SHP77 (cell line): Measurements from ENCODE around the gene SNX24.
"Not testable (repeated sequence)": the region's sequence is repeated elsewhere in the genome, so short reads cannot be mapped to it uniquely, and the experiment has no call there.

Experiments
- DNase-seq, 2 experiments: peaks; one replicate each; lab custom pipeline; 2025; lab: John Stamatoyannopoulos, UW

Gene SNX24

GRCh38 chr5:122965111-122965510, 119.7 kb downstream of the SNX24 start:
- DNase-seq = no peak

- no peak for DNase-seq
These were observed 121.7 kb downstream of the SNX24 start for GRCh38 chr5:122967085-122967484.

GRCh38 chr5:122967625-122968024, 122.2 kb downstream of the SNX24 start:
- no peak for DNase-seq

- not testable (repeated sequence) for DNase-seq
These were observed 122.6 kb downstream of the SNX24 start for GRCh38 chr5:122968056-122968455.

GRCh38 chr5:122971333-122971732, 125.9 kb downstream of the SNX24 start:
- no peak for DNase-seq

- no peak for DNase-seq
These were observed 127.5 kb downstream of the SNX24 start for GRCh38 chr5:122972877-122973276.

- DNase-seq = not testable (repeated sequence)
These were observed 128.3 kb downstream of the SNX24 start for GRCh38 chr5:122973759-122974158.

GRCh38 chr5:122974251-122974650, 128.8 kb downstream of the SNX24 start:
- DNase-seq = not testable (repeated sequence)

GRCh38 chr5:122977319-122977718, 131.9 kb downstream of the SNX24 start:
- DNase-seq = no peak

- DNase-seq = no peak
These were observed 132.7 kb downstream of the SNX24 start for GRCh38 chr5:122978068-122978467.

- no peak for DNase-seq
These were observed 133.4 kb downstream of the SNX24 start for GRCh38 chr5:122978644-122979297.

- no peak for DNase-seq
These were observed 136.4 kb downstream of the SNX24 start for GRCh38 chr5:122981846-122982245.

GRCh38 chr5:122982376-122982775, 137.0 kb downstream of the SNX24 start:
- no peak for DNase-seq

- DNase-seq = no peak
These were observed 139.0 kb downstream of the SNX24 start for GRCh38 chr5:122984425-122984824.

- DNase-seq = no peak
These were observed 139.7 kb downstream of the SNX24 start for GRCh38 chr5:122985006-122985700.

GRCh38 chr5:122985954-122986721, 140.7 kb downstream of the SNX24 start:
- DNase-seq = no peak

GRCh38 chr5:122996091-122996490, 150.7 kb downstream of the SNX24 start:
- DNase-seq = no peak

GRCh38 chr5:122997294-122997693, 151.9 kb downstream of the SNX24 start:
- DNase-seq = peak in 1 of 2 experiments; percentile 51

- peak in 1 of 2 experiments; percentile 14 for DNase-seq
These were observed 154.6 kb downstream of the SNX24 start for GRCh38 chr5:122999947-123000563.

- peak; percentile 54 to 70 for DNase-seq
These were observed 155.3 kb downstream of the SNX24 start for GRCh38 chr5:123000731-123001130.

- DNase-seq = peak; percentile 3 to 4
These were observed 156.4 kb downstream of the SNX24 start for GRCh38 chr5:123001808-123002207.

- no peak for DNase-seq
These were observed 161.8 kb downstream of the SNX24 start for GRCh38 chr5:123007182-123007581.
